Inflammatory macrophage (primary cell): ENCODE results near the gene RIC3.
"Not testable (repeated sequence)": the region's sequence is repeated elsewhere in the genome, so short reads cannot be mapped to it uniquely, and the experiment has no call there.

Experiments
- DNase-seq, 2 donors: peaks; one replicate each; pipeline ENCODE4 v3.0.0-alpha.2; 2020 to 2022

Gene RIC3

DNA sequence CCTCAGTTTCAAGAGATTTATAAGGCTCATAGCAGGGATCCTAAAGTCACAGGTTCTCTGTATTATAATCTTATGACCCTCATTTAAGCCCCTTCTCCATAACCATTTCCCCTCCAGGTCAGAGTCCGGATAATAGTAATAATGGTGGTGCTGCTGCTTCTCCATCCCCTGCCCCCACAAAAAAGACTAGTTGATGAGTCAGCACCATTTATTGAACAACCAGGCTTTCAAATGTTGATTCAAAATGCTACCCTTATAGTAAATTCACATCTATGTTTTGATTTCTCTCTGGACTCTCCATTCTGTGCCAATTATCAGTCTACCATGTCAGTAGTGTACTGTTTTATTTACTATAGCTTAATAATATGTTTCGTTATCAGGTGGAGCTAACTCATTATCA lies 17.6 kb upstream of the RIC3 start:
- DNase-seq = no peak

DNA sequence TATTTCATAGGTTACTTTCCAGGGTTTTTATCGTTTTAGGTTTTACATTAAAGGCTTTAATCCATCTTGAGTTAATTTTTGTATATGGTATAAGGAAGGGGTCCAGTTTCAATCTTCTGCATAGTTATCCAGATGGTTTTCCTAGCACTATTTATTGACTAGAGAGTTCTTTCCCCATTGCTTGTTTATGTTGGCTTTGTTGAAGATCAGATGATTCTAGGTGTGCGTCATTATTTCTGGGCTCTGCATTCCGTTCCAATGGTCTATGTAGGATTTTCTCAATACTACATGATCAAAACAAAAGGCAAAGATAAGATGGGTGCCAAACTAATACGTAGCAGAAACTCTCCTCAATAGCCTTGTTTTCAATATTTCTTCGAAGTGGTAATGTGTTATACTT lies 14.3 kb upstream of the RIC3 start:
- DNase-seq = no peak

DNA sequence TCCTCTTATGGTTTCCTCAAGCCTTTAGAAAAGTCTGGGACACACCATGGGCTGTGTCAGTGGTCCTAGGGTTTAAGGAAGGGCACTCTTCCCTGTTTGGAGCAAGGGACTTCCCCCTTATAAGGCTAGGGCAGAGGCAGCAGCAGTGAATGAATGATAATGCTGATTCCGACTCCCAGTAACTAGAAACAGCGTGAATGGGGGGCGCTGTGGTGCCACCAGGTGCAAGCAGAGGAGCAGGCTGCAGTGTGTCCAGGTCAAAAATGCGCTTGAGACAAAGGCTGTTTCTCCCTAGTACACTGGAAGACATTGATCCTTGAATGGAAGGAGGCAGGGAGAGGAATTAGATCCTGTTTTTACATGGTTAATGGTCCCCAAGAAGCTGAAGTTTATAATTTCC lies 11.6 kb upstream of the RIC3 start:
- DNase-seq = no peak

DNA sequence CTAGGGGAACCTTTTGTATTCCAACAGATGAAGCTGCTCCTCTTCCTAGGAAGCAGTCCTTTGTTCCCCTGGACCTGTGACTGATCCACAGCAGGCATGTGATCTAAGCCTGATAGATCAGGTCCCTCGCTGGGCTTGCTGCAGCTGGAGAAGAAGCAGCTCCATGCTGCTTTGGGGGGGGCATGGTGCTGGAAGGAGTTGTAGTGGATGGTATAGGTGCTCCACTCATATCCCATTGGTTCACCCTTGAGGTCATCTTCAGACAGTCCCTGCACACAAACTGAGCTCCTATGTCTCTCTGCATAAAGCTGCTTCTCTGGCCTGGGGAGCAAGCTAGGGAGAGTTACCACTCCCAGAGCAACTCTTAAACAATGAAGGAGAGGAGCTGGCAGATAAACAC lies 9.5 kb upstream of the RIC3 start:
- no peak for DNase-seq

DNA sequence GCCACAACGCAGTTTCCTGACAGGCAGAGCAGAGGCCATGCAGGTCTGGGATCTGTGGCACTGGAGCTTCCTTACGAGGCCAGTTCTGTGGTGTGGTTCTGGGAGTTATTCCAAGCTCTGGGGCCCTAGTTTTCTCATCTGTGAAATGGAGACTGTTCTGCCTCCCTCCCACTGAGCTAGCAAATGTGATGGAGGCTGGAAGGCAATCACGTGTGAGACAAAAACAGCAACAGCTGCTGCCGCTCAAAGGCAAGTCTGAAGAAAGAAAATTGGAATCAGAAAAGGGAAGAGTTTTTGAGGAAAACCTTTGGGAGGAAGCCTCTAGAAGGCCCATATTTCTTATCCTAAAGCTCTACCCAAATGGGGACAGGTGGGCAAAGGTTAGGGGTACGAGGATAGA lies 8.3 kb upstream of the RIC3 start:
- DNase-seq = no peak

DNA sequence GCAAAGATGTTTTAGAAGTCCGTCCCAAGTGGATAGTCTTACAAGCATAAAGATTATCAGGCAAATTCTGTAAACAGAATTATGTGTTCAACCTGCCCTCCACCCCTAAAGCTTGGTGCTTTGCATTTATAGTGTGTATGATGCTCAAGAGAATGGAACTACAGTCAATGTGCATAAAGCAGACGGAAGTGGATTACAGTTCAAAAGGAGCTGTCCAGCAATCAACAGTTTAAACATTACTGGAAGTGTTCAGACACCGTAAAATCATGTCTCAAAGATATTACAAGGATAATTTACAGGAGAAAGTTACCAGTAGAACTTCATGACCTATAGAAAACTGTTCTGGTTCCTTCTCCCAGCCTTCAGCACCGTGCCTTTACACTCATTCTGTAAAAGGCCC lies 1.0 kb downstream of the RIC3 start:
- DNase-seq = no peak

DNA sequence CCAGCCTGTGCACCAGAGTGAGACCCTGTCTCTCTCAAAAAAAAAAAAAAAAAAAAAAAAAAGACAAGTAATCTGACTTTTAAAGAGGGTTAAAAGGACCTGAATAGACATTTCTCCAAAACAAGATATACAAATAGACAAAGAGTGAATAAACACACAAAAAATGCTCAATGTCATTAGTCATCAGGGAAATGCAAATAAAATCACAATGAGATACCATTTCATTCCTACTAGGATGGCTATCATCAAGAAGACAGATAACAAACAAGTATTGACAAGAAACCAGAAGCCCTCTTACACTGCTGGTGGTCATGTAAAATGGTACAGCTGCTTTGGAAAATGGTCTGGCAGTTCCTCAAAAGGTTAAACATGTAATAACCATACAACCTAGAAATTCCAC lies 4.1 kb downstream of the RIC3 start:
- no peak for DNase-seq

DNA sequence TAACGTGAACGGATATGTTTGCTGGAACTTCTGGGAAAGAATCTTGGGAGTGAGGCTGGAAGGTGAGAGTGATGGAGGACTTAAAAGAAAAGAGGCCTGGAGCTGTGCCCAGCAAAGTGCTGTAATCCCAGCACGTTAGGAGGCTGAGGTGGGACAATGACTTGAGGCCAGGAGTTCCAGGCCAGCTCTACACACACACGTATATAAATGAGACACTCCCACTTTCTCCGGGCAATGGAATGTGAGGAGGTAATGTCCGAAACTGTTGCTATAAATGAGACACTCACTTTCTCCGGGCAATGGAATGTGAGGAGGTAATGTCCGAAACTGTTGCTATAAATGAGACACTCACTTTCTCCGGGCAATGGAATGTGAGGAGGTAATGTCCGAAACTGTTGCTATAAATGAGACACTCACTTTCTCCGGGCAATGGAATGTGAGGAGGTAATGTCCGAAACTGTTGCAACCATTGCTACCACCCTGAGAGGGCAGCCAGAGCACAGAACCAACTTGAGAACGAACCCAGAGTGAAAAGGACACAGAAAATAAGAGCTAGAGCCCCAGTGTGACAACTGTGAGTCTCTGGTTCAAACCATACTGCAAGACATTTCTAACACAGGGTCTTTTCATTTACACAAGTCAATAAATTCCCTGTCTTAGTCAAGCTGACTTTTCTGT lies 7.1 kb downstream of the RIC3 start:
- not testable (repeated sequence) for DNase-seq

DNA sequence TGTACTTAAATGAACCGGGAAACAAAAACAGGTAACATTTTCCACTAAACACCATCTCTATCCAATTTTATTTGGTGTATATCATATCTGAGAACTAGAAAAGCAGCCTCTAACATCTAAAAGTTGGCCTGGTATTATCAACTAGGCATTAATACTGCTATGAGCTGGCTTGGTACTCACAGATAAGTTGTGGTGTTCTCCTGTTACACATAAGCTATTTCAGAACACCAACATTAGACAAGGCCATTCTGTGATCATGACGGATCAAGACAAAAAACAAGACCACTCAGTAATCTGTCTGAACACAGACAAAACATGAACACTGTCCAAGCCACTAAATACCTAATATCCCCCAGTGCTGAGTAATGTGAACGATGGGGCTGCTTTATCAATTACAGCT lies 11.9 kb downstream of the RIC3 start:
- no peak for DNase-seq

DNA sequence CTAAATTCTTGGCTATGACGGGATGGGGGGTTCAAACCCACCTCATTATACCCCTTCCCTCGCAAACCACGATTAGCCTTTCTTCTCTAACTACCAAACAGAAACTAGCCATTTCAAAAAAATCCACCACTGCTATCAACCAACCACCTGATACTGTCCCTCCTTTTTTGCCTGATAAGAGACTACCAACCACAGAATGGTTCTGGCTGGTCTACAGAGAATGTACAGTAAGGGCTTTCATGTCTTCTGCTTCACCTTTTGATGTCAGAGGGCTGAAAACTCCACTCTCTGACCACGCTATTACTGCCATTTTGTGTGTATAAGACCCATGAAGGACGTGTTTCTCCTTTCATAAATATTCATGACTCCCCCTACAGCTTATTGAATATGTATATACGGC lies 19.1 kb downstream of the RIC3 start:
- DNase-seq = no peak

DNA sequence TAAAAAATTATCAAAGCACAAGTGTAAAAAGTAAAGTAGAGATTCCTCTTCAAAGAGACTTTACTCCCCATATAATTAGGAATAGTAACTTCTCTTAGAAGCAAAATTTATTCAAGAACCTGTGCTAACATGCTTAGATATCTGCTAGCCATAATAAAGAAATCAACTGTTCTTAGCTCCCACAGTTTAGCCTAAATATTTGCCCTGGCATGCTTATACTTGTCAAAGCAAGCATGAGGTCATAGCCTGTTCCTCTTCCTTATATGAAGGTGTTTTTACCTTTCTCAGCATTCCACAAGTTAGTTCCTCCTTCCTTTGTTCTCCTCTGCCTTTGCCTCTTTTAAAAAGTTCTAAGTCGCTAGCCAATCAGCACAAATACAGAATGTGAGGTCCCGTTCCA lies 30.3 kb downstream of the RIC3 start:
- DNase-seq = no peak

DNA sequence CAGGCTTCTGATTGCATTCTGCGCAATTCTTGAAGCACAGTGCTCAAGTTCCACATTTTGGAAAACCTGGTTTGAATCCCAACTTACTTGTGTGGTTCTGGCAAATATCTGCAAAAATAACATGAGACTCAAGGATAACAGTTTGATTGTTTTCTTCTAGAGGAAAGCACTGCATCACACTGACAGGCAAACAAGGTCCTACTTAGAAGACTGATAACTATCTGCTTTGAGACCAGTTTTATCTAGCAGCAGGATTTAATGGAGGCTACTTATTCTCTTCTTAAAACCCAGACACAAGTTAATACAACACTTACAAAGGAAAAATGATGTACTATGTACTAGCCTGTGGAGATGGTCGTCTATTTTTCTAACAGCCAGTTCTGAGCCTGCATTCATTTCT lies 41.4 kb downstream of the RIC3 start:
- DNase-seq = no peak

DNA sequence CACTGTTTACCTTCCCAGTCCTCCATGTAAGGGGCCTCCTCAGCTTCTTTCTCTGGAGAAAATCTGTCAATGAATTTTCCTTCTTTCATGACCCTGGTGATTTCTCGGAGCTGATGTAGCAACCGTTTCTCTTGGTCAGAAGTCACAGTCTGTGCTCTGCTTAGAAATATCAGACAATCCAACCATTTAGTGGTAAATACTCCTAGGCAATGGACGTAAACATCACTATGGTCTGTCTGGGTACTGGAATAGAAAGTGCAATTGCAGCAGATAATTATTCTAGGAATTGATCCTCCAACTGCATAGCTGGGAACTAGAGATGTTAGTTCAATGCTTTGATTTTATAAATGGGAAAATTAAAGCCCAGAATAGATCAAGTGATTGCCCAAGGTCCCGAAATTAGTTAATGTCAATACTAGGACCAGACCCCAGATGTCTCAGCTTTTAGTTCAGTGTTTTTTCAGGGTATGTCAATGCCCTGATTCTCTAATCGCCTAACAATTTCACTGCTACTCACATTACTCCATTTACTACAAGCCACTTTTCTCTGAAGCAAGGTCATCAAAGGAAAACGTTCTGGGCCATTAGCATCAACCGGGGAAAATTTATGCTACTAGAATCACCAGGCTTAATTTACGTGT lies 42.1 kb downstream of the RIC3 start:
- no peak for DNase-seq

DNA sequence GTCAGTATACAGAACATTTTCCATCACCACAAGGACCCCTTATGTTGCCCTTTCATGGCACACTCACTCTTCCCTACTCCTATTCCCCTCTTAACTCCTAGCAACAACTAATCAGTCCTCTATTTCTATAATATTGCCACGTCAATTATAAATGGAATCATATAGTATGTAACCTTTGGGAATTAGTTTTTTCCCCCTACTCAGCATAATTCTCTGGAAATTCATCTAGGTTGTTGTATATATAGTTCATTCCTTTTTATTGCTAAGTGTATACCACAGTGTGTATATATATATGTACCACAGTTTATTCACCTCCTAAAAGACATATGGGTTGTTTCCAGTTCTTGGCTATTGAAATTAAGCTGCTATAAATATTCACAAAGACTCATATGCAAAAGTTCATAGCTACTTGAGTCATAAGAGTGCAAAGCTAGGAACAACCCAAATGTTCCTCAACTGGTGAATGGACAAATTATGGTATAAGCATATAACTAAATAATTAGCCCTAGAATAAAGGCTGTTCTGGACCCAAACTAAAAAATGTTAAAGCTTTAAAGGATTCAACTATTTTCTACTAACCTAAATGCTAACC lies 46.6 kb downstream of the RIC3 start:
- DNase-seq = no peak

DNA sequence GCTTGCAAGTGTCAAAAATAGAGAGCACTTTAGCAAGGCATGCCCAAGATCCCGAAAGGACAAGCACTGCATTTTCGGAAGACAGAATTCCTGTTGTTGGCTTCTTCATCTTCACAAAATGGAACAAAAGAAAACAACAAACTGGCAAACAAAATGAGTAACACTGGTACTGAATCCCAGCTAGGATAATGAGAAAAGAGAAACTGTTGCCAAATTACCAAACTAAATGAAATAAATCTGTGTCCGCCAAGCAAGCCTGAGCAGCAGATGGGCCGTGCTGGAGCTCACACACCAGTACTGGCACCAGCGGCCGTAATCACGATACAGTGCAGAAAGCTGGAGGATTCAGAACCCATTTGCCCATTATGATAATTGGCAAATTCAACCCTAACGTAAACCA lies 57.2 kb downstream of the RIC3 start:
- DNase-seq = no peak

DNA sequence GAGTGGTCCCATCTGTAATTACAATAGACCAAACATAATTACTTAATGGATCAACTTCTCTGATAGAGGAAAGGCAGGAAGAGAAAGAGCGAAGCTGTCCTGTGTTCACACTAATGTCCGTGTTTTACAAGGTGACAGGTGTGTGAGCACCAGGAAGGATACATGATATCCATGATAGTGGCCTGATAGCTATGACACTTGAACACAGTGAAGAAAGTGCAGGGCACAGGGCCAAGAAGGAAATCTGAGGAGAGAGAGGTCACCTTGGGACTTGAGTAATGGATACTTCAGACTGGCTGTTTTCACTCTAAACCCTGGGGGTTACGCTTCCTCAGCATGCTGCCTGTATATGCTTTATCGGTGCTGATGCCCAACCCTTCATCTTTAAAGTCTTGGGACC lies 58.4 kb downstream of the RIC3 start:
- DNase-seq = no peak

DNA sequence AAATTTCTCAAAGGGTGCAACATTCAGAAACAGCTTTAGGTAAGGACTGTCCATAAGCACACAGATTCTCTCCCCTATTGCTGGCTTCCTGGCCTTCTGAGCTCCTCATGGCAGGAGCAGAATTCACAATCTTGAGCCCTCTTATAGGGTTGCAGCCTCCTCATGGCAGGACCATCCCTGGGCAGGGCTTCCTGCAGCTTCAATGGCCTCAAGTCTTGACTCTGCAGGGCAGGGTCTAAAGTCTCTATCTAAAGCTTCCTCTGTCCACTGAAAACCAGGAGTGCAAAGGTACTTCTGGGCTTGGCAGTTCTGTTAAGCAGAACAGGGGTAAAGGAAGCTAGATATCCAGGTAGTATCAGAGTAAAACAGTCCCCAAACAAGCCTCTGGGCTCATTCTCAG lies 59.1 kb downstream of the RIC3 start:
- no peak for DNase-seq

DNA sequence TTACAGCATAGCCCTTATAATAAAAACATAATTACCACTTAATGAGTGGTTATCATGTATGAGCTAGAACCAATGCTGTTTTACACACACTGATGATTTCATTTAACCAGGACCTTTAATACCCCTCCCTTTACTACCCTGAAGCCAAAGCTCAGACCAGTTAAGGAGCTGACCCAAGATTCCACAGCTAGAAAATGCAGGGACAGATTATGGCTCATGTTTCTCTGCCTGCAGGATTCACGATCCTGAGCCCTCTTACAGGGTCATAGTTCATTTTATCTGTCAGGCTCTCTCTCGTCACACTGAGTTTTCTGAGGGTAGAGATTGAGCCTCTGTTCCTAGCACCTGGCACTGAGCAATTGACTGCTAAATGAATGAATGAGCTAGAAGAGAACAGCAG lies 60.4 kb downstream of the RIC3 start:
- DNase-seq = no peak

DNA sequence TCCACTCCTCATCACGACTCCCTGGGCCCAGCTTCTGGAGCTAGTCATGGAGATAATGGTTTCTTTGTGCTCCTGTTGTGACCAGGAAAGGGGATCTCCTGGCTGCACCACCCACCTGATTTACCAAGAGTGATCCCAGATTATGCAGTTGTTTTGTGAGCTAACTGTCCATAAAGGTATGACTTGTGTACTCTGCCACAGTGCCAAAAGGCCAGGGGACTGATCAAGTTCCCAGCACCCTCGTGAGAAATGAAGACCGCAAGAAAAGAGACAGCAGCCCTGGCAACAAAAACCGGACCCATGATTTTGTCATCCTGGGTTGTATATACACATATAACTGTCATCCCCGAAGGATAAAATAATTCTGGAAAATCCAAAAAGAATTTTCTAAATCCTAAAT lies 61.2 kb downstream of the RIC3 start:
- DNase-seq = no peak

DNA sequence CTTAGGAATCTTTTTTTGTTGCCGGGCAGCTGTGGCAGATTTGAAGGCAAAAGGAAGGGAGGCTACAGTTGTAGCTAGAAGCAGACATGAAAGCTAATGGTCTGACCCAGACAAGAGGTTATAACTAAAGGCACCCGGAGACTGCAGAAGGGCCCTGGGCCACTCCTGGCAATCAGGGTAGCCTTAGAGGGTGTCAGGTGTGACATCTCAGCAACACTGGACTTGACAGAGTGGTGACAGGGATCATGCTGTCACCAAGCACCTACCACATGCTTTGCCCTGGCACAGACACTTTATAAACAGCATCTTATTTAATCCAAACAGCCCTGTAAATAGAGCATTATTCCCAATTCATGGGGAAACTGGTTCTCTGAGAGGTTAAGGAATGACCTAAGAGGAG lies 62.1 kb downstream of the RIC3 start:
- DNase-seq = no peak

DNA sequence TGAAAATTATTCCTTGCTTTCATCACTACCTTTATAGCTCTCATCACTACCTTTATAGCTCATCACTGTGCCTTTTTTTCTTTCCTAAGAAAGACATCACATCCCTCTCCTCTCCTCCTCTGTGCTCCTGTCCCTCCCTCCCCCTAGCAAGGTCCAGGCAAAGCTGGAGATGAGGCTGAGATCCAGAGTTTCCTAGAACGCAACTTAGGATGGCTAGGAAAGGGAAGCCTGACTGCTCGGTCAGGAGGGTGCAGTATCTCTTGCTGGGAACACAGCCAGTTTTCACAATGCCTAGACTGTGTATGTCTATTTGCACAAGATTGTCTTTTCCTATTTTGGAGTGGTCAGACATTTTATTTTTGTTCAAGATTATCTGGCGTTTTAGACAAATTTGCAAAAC lies 63.2 kb downstream of the RIC3 start:
- no peak for DNase-seq

DNA sequence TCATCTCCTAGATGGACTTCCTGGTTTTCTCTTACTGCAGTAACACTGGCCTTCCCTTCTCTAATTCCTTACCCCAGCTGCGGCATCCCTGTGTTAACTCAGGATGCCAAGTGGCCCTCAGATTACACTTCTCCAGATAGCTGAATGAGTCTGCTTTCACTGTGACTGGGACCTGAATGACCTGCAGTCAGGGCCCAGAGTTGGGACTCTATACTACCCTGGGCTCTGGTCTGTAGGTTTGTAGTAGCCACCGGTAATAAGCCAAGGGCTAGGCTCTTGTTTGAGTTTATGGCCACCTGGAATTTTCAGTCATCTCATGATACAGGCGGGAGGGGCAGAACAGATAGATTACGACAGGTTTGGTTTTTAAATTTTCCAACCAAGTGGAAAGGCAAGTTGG lies 63.7 kb downstream of the RIC3 start:
- no peak for DNase-seq

DNA sequence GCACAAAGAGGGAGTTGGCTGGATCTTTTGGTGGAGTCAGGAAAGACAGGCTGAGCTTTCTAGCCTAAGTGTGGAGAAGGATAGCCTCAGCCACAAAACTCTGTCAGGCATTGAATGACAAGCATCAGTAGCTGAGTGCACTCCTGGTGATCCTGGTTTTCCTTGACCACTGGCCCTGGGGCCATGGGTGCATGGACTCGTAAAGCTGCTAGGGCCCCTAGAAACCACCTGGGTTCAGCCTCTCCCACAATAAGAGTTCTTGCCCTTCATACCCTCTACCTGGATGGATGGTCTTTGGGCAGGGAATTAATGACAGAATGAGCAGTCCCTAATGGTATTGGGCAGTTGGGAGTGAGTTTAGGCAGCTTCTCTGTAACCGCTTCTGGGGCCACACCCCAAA lies 64.9 kb downstream of the RIC3 start:
- no peak for DNase-seq

DNA sequence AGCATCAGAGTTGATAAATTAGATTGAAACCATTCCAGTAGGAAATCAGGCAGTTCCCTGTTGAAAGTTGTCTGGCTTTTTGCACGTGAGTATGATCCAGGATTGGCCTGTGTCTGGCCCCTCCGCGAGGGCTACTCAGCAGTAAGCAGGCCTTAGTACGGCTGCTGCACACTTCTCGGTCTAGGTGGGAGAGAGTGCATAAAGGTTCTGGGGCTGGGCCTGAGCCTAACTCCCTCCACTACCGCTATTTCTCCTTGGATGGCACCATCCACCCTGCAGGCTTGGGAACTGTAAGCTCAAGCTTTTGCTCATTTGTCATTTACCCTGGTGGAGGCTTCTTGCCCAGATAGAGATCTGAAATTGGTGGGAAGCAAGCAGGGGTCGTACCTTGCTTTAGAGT lies 65.9 kb downstream of the RIC3 start:
- no peak for DNase-seq
